HG03064 (cell line): ENCODE measurements around the gene STAT4.

ENCODE experiments used
- ATAC-seq: cut with Tn5 transposase; IDR thresholded peaks from one replicate; pipeline ENCODE4 v1.9.1; 2021; ENCODE audit warnings: low read depth; ENCODE audit not compliant: unreplicated experiment

The STAT4 gene

DNA sequence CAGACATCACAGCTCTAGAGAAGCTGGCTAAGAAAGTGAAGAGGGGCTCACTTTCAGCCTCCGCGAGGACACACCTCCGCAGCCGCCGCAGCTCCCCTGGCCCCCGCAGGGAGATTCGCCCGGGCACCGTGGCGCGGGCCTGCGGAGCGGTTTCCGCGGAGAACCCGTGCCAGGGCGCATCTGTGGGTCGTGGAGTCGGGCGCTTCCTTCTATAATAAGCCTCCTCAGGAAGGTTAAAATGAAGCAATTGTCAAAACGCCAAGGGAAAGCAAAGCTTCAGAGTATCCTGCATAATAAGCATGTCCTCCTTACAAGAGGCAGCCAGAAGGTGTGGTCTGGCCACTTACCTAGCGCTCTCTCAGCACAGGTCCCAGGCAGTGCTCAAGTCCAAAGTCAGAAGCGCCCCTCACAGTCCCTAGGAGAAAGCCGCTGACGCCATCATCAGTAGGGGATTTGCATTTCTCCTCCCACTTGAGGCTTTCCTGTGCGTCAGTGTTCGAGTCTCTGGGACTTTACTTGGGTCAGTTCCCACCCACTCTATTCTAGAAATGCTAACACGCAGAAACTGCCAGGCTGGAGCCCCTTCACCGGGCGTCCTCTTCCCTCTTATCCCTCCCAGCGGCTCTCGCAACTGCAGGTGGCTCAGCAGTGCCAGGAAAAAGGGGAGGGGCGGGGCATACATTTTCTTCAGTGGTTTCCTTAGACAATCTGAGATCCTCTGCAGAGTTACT lies at the start of gene STAT4:
Gene STAT4, minus strand, starts transcription at position 395 of the 731 bp plus-strand sequence. CDS start 2,791 bp downstream, outside the sequence.
- ATAC-seq = peak; percentile 73

GRCh38 chr2:191199929-191200512 lies 49.2 kb upstream of the STAT4 start:
- ATAC-seq = no peak

DNA sequence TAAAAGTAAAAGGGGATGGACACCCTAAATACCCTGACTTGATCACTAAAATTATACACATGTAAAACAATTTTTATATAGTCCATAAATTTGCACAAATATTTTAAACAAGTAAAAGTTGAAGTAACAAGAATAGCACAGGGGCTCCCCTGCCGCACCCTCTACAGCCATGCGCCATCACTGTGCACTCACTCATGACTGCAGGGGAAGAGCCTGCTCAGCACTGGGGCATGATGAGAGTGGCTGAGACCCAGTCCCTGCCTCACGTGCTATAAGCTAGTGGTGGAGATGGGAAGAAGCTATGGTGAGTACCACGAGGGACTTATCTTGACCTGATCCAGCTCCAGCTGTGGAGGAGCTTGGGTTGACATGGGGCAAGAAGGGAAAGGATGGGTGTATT lies 47.5 kb upstream of the STAT4 start:
- no peak for ATAC-seq

DNA sequence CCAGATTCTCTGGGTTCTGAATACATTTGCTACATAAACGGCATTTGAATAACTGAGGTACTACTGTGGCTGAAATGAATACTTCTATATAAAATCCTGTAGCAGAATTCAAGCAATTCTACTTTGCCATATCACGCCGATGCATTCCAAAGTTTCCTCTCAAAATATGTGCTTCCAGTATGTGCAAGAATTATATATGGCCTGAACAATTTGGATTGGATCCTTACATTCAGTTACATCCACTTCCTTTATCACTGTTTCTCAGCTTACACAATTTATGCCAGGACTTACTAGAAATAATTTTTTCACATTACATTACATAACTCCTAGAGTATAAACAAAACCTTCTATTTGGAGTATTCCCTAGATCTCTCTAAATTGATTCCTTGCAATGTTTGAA lies 46.3 kb upstream of the STAT4 start:
- no peak for ATAC-seq

DNA sequence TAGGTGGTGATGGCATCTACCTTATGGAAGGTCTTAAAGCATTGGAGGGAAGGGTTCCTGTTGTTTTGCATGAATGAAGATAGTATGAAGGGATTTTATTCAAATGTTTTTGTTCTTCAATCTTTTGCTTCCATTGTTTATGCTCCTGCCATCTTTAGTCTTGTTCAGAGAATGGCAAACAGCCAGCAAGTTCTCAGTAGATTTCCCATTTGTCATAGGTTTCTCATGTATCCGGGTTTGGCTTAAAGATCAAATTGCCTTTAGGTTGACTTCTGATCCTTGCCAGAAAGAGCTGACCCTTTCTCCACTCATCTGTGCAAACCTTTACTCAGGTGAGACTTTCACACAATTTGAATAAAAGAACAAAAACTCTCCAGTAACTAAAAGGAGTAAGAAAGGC lies 44.2 kb upstream of the STAT4 start:
- ATAC-seq = no peak

DNA sequence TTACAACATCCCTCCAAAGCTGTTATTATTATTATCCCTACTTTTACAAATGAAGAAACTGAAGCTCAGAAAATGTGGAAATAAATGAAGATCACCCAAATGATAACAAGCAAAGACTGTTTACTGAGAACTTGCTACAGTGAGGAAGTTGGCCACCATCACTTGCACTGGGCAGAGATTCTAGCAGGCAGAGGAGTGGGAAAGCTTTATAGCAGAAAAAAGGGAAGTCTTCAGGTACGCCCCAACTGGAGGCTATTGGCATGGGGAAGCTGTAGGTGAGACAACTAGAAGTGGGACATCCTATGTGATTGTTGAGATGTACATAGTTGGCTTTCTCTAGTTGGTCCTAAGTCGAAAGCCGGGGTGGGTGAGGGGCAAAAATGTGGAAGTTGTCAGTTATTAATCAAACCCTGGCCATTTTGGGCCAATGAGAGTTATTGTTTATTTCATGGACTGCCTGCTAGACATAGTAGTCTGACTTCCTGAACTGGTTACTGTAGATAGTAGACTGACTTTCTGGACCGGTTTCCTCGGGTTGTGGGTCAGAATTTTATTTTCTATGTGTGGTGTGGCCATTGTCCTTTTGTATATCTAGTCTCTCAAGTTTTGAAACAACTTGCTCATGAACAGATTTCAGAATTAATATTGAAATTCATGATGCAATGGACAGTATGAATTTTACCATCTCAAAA lies 40.2 kb upstream of the STAT4 start:
- no peak for ATAC-seq

DNA sequence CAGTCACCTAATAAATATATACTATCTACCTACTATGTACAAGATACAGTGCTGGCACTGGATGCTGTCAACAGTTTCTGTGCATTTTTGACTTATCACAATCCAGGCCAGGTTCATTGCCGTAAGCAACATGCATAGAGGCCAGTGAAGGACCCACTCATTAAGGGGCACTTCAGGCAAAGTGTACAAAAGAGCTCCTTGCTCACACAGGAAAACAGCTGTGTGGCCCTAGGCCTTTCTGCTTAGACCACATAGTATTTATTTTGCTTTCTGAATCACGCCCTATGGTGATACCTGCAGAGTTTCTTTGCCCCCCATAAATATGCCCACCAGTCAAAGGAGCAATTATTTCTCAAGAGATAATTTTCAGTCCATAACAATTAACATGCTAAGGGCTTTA lies 39.6 kb upstream of the STAT4 start:
- no peak for ATAC-seq

GRCh38 chr2:191189112-191189635 lies 38.4 kb upstream of the STAT4 start:
- no peak for ATAC-seq

DNA sequence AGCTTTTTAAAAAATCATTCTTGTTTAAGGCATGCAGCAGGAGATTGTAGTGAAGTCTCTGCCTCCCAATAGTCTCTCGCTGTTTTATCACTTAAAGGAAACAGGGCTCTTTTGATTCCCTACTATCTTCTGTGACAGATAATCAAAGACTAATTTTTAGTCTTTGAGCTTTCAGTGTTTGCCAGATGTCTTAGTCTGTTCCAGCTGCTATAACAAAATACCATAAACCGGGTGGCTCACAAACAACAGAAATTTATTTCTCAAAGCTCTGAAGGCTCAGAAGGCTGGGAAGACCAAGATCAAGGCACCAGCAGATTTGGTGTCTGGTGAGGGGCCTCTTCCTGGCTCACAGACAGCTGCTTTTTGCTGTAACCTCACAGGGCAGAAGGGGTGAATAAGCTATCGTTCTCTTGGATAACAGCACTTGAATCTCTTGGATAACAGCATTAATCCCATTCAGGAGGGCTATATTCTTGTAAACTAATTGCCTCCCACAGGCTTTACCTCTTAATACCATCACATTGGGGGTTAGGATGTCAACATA lies 37.8 kb upstream of the STAT4 start:
- ATAC-seq = no peak

GRCh38 chr2:191187105-191187829 lies 36.5 kb upstream of the STAT4 start:
- ATAC-seq = no peak

GRCh38 chr2:191184457-191184856 lies 33.7 kb upstream of the STAT4 start:
- no peak for ATAC-seq

- no peak for ATAC-seq
Measured at GRCh38 chr2:191183516-191183915, 32.7 kb upstream of the STAT4 start.

DNA sequence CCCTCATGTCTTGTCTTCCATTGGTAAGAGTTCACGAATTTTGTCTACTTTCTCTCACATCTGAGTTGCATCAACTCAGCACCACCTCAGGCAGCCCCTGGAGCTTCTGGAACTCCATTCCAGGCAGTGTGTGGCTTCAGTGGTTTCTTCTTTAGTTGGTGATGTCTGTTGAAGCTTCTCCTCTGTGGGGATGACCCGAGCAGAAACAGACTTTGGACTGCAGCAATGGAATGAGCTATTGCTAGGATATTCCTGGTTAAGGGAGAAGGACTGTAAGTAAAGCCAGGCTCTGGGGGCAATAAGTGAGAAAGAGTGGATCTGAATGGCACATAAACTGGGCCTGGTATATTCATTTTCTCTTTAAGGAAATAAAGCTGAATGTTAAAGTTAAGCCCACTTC lies 32.3 kb upstream of the STAT4 start:
- no peak for ATAC-seq

DNA sequence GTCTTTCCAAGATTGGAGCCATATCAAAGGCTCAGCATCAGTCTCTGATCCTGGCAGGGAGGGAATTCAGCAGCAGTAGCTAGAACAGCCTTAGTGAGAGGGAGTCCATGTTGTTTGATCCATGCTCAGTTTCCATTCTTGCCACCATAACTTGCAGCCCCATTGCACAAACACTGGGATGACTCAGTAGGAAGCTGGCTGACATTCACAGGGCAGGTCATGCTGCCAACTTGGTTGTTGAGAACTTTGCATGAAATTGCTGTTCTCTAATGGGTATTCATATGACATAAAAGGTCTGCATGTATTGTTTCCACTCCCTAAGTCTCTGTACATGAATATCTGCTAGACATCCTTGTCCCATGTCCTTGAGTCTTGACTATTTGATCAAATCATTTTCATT lies 29.9 kb upstream of the STAT4 start:
- ATAC-seq = no peak

- ATAC-seq = no peak
Measured at GRCh38 chr2:191180276-191180675, 29.5 kb upstream of the STAT4 start.

GRCh38 chr2:191178806-191179514 lies 28.2 kb upstream of the STAT4 start:
- ATAC-seq = no peak

GRCh38 chr2:191177751-191178736 lies 27.2 kb upstream of the STAT4 start:
- no peak for ATAC-seq

DNA sequence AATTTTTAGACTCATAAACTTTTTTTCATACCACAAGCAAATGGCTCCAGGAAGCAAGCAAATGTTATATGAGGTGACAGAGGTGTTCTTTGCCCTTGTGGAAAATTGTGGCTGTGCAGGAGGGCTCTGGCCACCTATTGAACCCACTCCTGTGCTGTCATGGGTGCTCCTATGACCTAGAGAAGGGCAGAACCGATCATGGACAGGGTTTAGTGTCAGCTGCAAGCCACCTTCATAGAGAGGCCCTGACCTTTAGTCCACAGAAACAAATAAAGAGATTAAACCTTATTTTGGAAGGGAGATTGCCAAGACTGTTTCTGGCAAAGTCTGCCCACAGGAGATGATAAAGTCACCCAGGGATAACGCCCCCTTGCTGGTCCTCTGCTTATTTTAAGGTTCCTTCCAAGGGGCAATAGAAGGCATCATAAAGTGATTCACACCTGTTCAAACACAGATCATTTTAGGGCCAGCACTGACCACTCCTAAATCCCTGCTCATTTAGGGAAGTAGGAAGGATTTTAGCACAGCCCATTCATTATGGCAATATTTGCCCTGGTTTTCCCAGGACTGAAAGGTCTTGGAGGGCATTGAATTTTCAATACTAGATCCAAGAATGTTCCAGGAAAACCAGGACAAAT lies 26.1 kb upstream of the STAT4 start:
- ATAC-seq = no peak
